Lung (tissue), 12 donors: ENCODE data around the gene PRKG1. TPM values are rescaled to one million over a fixed set of nuclear protein-coding genes. Genes with fewer than 3 reads are reported as not detected.

Experiments
- ATAC-seq: fragments of 200-7000 bp; cut with Tn5 transposase; one replicate; pipeline ENCODE4 v1.9.1; 2020; ENCODE audit warnings: moderate number of reproducible peaks; ENCODE audit not compliant: insufficient read depth, low FRiP score
- DNase-seq, 3 donors: peaks; one replicate each; pipeline ENCODE4 v3.0.0-alpha.2; 2013 to 2017
- H3K27ac ChIP-seq, 2 donors: one replicate each; pipeline ENCODE4 v1.5.1; 2013; ENCODE audit warnings: mild to moderate bottlenecking in 2 of 2, moderate library complexity in 2 of 2, control low read depth in 1 of 2, inconsistent platforms in 1 of 2, low read depth in 1 of 2, low read length in 1 of 2
- H3K27me3 ChIP-seq, 3 donors: one replicate each; pipeline ENCODE4 v1.5.1; 2013; ENCODE audit warnings: low read length in 2 of 3; ENCODE audit not compliant: control insufficient read depth in 3 of 3, insufficient read depth in 3 of 3
- H3K36me3 ChIP-seq, 4 donors: one replicate each; pipeline ENCODE4 v1.5.1; 2013; ENCODE audit warnings: low read length in 4 of 4, mild to moderate bottlenecking in 1 of 4, moderate library complexity in 1 of 4; ENCODE audit not compliant: control insufficient read depth in 4 of 4, insufficient read depth in 4 of 4
- H3K4me1 ChIP-seq, 5 donors: one replicate each; pipeline ENCODE4 v1.5.1; 2013; ENCODE audit warnings: low read length in 5 of 5, mild to moderate bottlenecking in 2 of 5, moderate library complexity in 1 of 5; ENCODE audit not compliant: control insufficient read depth in 5 of 5, insufficient read depth in 5 of 5
- H3K4me3 ChIP-seq: one replicate; pipeline ENCODE4 v1.5.1; 2013; ENCODE audit warnings: mild to moderate bottlenecking, control low read depth, moderate library complexity
- H3K9ac ChIP-seq, 2 donors: one replicate each; pipeline ENCODE4 v1.5.1; 2013; ENCODE audit warnings: low read length in 2 of 2, control low read depth in 1 of 2; ENCODE audit not compliant: insufficient read depth in 1 of 2
- H3K9me3 ChIP-seq, 4 donors: one replicate each; pipeline ENCODE4 v1.5.1; 2013; ENCODE audit warnings: low read length in 3 of 4, mild to moderate bottlenecking in 1 of 4, moderate library complexity in 1 of 4; ENCODE audit not compliant: control insufficient read depth in 4 of 4, insufficient read depth in 3 of 4
- WGBS, 2 donors: extraction: QIAGEN DNeasy Blood & Tissue Kit; methylation state at CpG; one replicate each; pipeline ENCODE4 v1.1.7; 2013; 5-methylcytosine and 5-hydroxymethylcytosine counted together
- polyA plus RNA-seq, 2 donors: library from polyadenylated mRNA; stranded (reverse); fragments of 200-250 nt; gene quantifications; one replicate each; pipeline ENCODE4 v1.2.1, GENCODE V29; 2013
- total RNA-seq, 2 donors: library from RNA; depleted of rRNA in 1 of 2; stranded (reverse); fragments of >200 nt in 1 of 2; gene quantifications; one replicate each; pipeline ENCODE4 v1.2.1, GENCODE V29; 2014 to 2021
- TF ChIP-seq, protein P1 (sequence below): IDR thresholded peaks from 2 replicates; pipeline ENCODE4 v1.5.1; 2012; ENCODE audit warnings: mild to moderate bottlenecking; ENCODE audit errors: control extremely low read depth, extremely low read depth
- donor health status: control.
- donor health status: control.
- donor health status: Bipolar disorder and iron deficiency.
- donor health status: healthy.
- donor health status: DM: yes; HTN: yes; CAD: no.

Gene PRKG1
- total and polyA plus RNA-seq, 4 donors, result 2.1 to 50.8 (median 15.1) TPM

DNA sequence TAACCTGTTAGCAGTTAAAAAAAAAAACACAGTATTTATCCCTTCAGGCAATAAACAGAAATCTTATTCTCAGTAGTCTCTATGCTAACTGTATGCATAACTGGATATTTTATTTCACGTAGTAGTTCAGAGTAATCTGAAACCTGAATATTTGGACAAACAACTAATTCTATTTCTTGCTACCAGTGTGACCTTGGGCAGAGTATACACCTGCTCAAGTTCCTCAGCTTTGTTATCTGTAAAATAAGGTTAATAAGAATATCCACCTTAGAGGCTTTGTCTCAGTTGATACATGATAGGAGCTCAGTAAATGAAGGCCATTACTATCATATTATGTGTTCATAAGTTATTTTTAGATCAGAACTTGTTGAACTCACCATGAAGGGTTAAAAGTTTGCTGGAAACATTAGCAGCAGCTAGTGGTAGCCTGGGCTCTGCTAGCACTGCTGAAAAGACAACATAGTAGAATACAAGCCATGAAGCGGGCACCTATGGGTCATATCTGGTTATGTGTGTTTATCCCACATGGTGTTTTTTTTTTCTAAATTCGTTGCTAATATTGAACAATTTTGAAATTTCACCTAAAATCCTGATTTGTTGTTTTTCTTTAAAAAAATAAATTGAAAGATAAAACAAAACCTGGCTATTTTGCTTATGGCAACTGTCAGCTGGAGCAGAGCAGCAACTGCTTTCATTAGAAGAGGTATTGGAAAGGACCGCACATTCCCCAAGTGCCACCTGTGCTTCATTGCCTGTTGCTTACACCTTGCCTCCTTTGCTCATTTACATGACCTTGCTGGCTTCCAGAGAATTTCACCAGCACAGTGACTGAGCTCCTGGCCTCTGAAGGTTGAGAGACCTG, 303.0 kb downstream of the PRKG1 start:
- peaks cover 0 to 7% (median 1%) of the 10 kb centered on the region in 5 donors for H3K4me1 ChIP-seq
- H3K9ac ChIP-seq, result no peak overlapping the region
- WGBS, 2 donors, result 87 to 89% methylated on average over 4 of the region's 4 CpGs
- no peaks in the 10 kb centered on the region for H3K27me3 ChIP-seq
- TF ChIP-seq, protein P1, sequence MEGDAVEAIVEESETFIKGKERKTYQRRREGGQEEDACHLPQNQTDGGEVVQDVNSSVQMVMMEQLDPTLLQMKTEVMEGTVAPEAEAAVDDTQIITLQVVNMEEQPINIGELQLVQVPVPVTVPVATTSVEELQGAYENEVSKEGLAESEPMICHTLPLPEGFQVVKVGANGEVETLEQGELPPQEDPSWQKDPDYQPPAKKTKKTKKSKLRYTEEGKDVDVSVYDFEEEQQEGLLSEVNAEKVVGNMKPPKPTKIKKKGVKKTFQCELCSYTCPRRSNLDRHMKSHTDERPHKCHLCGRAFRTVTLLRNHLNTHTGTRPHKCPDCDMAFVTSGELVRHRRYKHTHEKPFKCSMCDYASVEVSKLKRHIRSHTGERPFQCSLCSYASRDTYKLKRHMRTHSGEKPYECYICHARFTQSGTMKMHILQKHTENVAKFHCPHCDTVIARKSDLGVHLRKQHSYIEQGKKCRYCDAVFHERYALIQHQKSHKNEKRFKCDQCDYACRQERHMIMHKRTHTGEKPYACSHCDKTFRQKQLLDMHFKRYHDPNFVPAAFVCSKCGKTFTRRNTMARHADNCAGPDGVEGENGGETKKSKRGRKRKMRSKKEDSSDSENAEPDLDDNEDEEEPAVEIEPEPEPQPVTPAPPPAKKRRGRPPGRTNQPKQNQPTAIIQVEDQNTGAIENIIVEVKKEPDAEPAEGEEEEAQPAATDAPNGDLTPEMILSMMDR, result no peak
- no peaks in the 10 kb centered on the region for H3K9me3 ChIP-seq
- no peak overlapping the region for H3K4me3 ChIP-seq
- ATAC-seq (no peak), DNase-seq (no peak)
- no peak overlapping the region for H3K27ac ChIP-seq
- H3K36me3 ChIP-seq, result no peaks in the 10 kb centered on the region

DNA sequence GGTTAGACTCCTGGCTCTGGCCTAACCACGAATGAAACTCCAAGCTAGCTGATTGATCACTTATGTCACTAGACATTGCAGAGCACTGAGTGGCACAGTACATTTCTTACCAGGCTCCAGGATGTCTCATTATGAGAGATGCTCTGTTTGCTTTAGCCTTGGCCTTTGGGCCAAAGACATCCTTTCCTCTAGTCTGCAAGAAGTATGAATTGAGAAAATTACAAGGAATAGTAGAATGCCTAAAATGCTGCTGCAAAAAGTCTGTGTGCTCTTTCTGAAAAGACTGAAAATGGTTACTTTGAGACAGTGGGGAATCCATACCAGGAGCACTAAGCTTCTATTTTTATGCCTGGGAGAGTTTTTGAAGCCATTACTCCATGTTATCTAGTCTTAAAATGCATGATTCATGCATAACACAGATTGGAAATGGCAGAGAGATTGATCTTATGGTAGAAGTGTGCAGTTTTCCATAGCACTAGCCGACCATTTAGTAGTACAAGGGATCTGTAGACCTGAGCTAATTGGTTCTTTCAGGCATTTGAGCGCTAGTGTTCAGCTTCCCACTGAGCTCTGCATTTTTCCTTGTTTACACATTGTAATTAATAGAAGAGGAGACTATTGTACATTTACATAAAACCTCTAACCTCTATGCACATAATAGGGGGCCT, 303.8 kb downstream of the PRKG1 start:
- no peak overlapping the region for H3K27ac ChIP-seq
- no peak overlapping the region for H3K4me3 ChIP-seq
- peaks cover 0 to 7% (median 1%) of the 10 kb centered on the region in 5 donors for H3K4me1 ChIP-seq
- H3K9ac ChIP-seq, result no peak overlapping the region
- H3K36me3 ChIP-seq, result no peaks in the 10 kb centered on the region
- no peaks in the 10 kb centered on the region for H3K27me3 ChIP-seq
- 81 to 89% methylated on average over 3 of the region's 3 CpGs for WGBS, 2 donors
- DNase-seq (no peak), ATAC-seq (no peak)
- no peaks in the 10 kb centered on the region for H3K9me3 ChIP-seq
- TF ChIP-seq, protein P1, result no peak

DNA sequence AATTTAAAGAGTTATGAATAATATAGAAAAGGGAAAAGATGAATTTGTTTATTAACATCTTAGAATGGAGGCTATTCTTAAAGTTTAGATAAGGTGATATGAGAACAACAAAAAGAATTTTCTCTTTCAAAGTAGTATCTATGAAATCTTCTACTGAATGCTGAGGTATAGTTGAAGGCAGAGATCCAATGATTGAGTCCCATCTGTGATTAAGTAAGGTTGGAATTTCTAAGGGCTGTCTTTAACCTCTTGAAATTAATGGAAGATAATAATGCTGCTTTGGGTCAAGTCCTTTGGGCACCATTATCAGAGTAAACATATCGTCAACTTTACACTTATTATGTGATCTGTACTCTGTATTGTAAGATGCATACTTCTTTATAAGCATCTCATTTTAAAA, 307.9 kb downstream of the PRKG1 start:
- WGBS, 2 donors, result 83 to 98% methylated on average over 1 of the region's 1 CpG
- no peaks in the 10 kb centered on the region for H3K27me3 ChIP-seq
- no peak for ATAC-seq

More for the DNA sequence above, 307.9 kb downstream of the PRKG1 start:
- H3K4me3 ChIP-seq, result no peak overlapping the region
- H3K36me3 ChIP-seq, result no peaks in the 10 kb centered on the region
- H3K9me3 ChIP-seq, result no peaks in the 10 kb centered on the region
- DNase-seq, result no peak
- no peak overlapping the region for H3K9ac ChIP-seq
- TF ChIP-seq, protein P1, result no peak
- peaks cover 0 to 12% (median 3%) of the 10 kb centered on the region in 5 donors for H3K4me1 ChIP-seq
- H3K27ac ChIP-seq, result no peak overlapping the region
